Measurements from ENCODE around the gene TUT1. TPM values are rescaled to one million over a fixed set of nuclear protein-coding genes. Genes with fewer than 3 reads are reported as not detected.
A peak's percentile ranks its signal among the peaks of the same experiment; 100 is the strongest.

The TUT1 gene
- total RNA-seq, 1 donor from 2014 or later: 9.5 TPM

DNA sequence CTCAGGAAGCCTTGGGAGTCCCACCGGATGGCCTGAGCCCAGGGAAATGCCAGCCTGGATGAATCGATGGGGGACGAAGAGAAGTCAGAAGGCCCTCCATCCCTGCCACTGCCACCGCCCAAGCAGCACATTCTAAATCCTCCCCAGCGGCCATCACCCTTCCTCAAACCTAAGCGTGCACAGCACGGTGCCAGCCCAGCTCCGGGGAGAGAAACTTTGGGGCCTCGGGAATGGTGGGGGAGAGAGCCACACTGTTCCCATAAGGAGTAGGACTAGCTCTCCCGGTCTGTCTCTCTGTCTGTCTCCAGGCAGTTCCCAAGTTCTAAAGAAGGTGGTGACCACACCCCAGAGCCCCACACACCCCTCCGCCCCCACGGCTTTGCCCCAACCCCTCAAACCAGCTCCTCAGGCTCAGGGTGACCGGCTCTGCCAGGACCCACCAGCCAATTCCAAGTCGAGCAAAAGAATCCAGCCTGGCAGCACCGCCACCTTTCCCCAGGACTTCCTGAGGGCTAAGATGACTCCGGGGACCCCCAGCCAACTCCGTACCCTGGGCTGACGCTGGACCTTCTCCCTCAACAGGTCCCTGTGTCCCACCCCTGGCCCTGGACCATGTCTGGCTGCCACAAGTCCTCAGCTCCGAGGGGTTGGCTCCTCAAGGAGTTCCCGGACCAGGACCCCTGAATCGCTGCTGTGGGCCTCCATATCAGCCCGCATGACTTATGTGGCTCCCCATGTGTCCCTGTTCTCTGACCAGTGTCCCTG lies 47.5 kb downstream of the TUT1 start:
- DNase-seq (ENCODE audit: low read depth): peak; percentile 28
- H3K36me3 ChIP-seq (ENCODE audit: control insufficient read depth, insufficient read depth, low read length): peaks cover 12% of the 10 kb centered on the region

DNA sequence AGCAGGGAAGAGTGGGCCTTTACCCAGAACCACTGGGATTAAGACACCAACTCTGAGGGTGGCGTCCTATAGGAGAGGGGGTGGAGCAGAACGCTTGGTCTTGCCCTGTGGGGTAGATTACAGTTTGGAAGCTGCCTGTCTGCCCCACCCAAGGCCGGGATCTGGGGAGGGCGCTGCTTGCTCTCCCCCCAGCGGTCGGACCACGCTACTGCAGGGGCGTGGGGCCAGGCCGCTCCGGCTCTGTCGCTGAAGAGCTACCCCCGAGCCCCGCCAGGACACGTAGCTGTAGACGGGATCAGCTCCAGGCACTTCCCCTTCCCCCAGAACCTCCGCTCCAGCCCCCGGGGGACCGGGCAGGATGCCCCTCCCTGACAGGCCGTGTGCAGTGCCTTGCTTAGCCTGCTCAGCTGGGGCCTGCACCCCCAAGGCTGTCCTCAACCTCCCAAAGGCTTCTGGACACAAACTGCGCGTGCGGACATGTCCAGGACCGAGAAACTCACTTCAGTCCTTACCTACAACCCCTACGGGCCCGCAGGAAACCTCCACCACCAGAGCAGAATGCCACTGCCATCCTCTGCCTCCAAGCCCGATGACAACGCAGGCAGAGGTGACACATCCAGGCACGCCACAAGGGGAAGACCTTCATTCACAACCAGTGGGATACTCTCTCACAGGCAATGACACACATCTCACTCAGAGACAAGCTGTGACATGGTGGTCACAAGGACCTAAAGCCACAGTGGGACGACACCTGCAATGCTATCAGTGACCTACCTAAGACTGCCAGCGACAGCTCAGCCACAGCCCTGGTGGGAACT lies 48.4 kb downstream of the TUT1 start:
- DNase-seq (ENCODE audit: low read depth) (peak; percentile 73), FAIRE-seq (peak; percentile 32)
- peak overlapping the region; percentile 95 for H3K4me3 ChIP-seq (ENCODE audit: low read depth, low read length)
- H3K36me3 ChIP-seq (ENCODE audit: control insufficient read depth, insufficient read depth, low read length): peaks cover 18% of the 10 kb centered on the region
- TF ChIP-seq, protein P1, sequence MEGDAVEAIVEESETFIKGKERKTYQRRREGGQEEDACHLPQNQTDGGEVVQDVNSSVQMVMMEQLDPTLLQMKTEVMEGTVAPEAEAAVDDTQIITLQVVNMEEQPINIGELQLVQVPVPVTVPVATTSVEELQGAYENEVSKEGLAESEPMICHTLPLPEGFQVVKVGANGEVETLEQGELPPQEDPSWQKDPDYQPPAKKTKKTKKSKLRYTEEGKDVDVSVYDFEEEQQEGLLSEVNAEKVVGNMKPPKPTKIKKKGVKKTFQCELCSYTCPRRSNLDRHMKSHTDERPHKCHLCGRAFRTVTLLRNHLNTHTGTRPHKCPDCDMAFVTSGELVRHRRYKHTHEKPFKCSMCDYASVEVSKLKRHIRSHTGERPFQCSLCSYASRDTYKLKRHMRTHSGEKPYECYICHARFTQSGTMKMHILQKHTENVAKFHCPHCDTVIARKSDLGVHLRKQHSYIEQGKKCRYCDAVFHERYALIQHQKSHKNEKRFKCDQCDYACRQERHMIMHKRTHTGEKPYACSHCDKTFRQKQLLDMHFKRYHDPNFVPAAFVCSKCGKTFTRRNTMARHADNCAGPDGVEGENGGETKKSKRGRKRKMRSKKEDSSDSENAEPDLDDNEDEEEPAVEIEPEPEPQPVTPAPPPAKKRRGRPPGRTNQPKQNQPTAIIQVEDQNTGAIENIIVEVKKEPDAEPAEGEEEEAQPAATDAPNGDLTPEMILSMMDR (IDR thresholded peaks at IDR 0.05; ENCODE audit: insufficient read depth, low read length, severe bottlenecking): peak; percentile 99
- H3K27me3 ChIP-seq (ENCODE audit: control insufficient read depth, insufficient read depth, low read length): no peaks in the 10 kb centered on the region

More for the DNA sequence above, 47.5 kb downstream of the TUT1 start:
- TF ChIP-seq, protein P1 (IDR thresholded peaks at IDR 0.05; ENCODE audit: insufficient read depth, low read length, severe bottlenecking): no peak
- Histone ChIP-seq H3K27me3 (ENCODE audit: control insufficient read depth, insufficient read depth, low read length) (no peaks in the 10 kb centered on the region), H3K4me3 (ENCODE audit: low read depth, low read length) (peak overlapping the region; percentile 95)
- FAIRE-seq: no peak

DNA sequence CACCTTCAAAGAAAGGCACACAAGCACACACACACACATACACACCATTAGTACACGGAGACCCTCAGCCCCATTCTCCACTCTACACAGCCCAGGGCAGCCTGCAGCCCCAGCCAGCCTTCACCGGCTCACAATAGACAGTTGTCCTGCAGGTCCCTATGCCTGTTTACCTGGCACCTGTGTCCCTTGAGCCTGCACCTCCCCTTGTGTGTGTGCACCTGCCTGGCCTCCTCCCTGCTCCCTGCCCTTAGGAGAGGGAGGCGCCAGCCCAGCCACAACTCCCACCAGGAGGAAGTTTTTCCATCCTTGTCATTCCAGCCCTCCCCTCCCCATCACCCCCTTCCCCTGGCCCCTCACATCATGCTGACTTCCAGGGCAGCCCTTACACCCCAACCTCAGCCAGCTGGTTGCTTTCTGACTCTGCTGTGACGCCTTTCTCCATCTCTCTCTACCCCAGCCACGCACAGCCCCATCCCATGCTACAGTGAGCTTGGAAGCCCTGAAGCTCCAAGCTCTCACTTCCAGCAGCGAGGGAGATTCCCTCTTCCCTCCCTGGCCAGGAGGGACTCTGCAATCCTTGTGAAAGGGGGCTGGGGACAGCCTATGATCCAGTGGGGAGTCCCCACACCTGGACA lies 49.1 kb downstream of the TUT1 start:
- DNase-seq (ENCODE audit: low read depth) (no peak), FAIRE-seq (no peak)
- TF ChIP-seq, protein P1 (IDR thresholded peaks at IDR 0.05; ENCODE audit: insufficient read depth, low read length, severe bottlenecking): no peak
- peak overlapping the region; percentile 95 for H3K4me3 ChIP-seq (ENCODE audit: low read depth, low read length)
- peaks cover 21% of the 10 kb centered on the region for H3K36me3 ChIP-seq (ENCODE audit: control insufficient read depth, insufficient read depth, low read length)
- H3K27me3 ChIP-seq (ENCODE audit: control insufficient read depth, insufficient read depth, low read length): no peaks in the 10 kb centered on the region

DNA sequence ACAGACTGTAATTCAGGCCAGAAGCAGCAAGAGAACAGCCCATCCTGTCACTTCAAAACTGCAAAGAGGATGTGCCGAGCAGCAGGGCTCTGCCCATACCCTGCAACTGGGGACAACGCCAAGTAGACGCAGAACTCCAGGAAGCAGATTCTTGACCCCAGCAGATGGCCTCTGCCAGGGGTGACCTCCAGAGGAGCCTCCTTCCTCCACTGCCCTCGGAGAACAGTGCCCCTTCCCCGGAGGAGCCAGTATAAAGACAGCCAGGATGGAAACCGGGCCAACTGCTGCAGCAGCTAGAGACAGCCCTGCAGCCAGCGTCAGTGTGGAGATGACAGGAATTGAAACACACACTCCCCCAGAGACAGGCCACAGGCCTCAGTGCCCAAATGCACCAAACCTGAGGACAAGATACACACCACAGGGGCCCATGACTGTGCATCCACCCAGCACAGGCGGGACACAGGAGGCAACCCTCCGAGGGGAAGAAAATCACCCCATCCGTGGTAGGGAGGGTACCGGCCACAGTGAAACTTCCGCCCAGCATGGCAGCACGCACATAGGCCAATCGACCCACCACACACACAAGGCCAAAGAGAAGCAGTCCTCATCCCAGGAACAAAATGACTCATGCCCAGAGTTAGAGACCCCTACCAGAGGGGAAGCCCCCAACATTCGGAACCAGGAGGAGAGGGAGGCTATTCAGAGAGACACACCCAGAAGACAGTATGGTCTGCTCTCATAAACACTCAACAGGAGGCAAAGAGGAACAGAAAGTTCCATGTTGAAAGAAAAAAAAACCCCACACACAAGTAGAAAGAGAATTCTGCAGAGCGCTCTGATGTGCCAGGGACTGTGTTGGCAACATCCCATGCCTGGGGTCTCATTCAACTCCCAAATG lies 50.3 kb downstream of the TUT1 start:
- Histone ChIP-seq H3K27me3 (ENCODE audit: control insufficient read depth, insufficient read depth, low read length) (no peaks in the 10 kb centered on the region), H3K36me3 (ENCODE audit: control insufficient read depth, insufficient read depth, low read length) (peaks cover 26% of the 10 kb centered on the region), H3K4me3 (ENCODE audit: low read depth, low read length) (no peak overlapping the region)
- FAIRE-seq (no peak), DNase-seq (ENCODE audit: low read depth) (peak; percentile 9)
- TF ChIP-seq, protein P1 (IDR thresholded peaks at IDR 0.05; ENCODE audit: insufficient read depth, low read length, severe bottlenecking): no peak

DNA sequence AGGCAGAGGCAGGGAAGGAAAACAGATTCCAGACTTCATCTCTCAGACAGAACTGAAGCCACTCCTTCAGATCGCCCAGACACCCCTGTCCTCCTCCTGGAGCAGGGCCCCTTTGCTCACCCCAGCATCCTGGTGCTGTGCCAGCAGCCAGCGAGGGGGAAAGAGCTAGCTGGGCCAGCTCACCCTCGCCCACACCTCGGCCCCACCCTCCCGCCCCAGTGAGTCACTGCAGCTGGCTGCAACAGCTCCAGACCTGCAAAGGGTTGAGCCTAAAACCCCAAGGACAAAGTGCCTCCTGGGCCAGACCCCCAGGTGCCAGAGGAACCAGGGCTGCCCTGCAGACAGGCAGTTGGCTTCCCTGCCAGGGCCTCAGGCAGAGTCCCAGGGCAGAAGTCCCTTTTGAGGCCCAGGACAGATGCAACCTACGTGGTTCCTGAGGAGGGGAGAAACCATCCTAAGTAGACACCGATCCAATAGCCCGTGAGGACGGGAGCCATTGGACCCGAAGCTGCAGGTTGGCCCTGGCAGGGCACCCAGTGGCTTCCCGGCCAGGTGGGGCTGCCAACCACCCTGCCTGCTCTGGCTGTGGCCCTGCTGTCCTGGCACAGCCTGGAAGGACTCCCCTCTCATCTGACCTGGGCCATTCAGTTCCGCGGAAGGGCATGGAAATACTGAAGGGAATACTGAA lies 51.9 kb downstream of the TUT1 start:
- peak overlapping the region; percentile 4 for H3K4me3 ChIP-seq (ENCODE audit: low read depth, low read length)
- DNase-seq (ENCODE audit: low read depth): peak; percentile 84

More for the DNA sequence above, 51.9 kb downstream of the TUT1 start:
- no peak for FAIRE-seq
- Histone ChIP-seq H3K36me3 (ENCODE audit: control insufficient read depth, insufficient read depth, low read length) (peaks cover 32% of the 10 kb centered on the region), H3K27me3 (ENCODE audit: control insufficient read depth, insufficient read depth, low read length) (no peaks in the 10 kb centered on the region)
- TF ChIP-seq, protein P1 (IDR thresholded peaks at IDR 0.05; ENCODE audit: insufficient read depth, low read length, severe bottlenecking): no peak
